ENCODE results near the gene MET.

MET gene

DNA sequence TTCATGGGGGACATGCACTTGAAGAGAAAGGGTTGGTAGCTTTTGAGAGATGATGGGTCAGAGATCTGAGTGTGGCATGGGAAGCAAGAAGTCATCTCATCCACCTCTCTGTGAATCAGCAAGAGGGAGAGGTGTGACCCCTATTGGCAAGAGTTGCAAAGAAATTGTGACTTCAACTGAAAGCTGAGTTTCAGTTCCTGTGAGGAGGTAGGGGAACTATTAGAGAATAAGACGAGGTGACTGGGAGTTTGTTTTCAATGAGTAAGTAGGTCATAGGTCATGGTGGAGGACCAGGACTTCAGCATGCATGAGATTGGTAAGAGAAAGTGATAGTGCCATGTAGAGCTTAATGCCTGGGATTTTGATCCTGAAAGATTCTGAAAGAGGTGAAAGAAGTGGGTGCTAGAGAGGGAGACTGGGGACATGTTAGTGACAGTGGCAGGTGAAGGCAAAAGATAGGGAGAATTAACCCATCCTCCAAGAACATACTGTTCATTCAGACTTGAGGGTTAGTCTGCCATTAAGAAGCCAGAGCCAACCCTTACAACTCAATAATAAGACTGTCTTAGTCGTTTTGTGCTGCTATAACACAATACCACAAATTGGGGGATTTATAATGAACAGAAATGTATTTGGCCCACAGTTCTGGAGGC is 114.9 kb downstream of the MET start:
- no peak for DNase-seq

DNA sequence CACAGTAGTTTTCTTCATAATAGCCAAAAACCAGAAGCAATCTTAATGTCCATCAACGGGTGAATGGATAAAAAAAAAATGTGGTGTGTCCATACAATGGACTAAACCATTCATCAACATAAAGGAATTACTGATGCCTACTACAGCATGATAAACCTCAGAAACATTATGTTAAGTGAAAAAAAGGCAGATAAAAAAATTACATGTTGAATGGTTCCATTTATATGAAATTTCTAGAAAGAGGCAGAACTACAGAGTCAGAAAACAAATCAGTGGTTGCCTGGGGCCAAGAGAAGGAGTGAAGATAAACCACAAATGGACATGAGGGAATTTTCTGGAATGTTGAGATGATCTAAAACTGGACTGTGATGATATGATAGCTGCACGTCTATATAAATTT is 115.9 kb downstream of the MET start:
- no peak for DNase-seq

DNA sequence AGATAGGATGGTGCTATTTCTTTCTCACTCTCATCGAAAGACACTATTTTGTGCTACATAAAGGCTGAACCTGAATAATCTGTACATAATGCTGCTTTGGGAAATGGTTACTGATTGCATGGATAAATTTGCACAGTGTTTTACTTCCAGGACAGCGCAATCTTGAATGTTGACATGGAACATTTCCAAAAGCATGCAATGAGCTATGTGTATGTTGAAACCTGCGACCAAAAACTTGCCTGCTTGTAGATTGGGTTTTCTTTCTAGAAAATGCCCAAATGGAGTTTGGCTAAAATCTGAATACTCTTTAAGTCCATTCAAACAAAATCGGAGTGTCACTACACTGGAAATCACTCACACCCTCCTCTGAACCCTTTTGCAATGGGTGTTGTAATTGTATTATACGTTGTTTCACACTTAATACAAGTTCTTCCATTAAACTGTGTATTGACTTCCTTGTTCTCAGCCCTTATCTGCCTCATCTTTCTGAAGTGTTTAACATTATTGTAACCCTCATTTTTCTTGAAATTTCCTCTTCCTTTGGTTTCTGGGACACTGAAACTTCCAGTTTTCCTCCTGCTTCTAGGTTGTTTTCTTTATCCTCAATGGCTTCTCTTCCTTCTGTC is 116.7 kb downstream of the MET start:
- no peak for DNase-seq

DNA sequence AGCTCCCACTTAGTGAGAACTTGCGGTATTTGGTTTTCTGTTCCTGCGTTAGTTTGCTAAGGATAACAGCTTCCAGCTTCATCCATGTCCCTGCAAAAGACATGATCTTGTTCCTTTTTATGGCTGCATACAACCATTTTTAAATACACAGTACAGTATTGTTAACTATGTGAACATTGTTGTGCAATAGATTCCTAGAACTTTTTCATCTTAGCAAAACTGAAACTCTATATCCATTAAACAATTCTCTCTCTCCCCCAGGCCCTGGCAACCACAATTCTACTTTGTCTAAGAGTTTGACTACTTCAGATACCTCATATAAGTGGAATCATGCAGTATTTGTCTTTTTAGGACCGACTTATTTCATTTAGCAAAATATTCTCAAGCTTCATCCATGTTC is 118.0 kb downstream of the MET start:
- DNase-seq = no peak

DNA sequence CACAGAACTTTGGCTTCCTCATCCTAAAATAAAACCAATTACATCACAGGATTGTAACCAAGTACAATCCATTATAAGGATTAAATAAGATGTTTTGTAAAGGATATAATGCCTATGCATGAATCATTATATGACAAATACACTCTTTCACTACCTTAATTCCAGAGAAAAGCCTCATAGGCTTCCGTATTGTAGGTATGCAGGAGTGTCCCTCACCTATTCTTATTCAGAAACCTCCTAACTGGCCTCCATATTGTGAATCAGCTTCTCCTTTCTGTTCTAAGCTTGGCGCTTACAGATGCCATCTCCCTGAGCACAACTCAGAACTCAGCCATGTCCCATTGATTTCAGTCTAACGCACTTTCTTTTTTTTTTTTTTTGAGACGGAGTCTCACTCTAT is 120.8 kb downstream of the MET start:
- no peak for DNase-seq

DNA sequence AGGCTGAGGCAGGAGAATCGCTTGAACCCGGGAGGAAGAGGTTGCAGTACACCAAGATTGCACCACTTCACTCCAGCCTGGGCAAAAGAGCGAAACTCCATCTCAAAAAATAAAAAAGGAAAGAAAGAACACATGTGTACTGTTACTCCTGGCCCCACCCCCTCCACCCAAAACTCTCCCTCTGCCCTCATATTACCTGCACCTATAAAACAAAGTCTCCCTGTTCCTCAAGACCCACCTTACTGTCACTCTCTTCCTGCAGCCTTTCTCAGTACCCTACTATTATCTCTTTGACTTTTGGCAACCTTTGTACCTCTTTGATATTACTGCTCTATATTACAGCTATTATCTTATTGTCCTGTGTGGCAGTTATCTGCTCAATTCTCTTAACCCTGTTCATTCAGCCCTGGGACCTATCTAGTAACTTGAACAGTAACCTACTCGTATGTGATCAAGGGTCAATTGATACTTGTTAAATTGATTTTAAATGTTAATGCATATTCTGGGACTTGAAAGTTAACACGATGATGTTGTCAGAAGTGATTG is 121.9 kb downstream of the MET start:
- no peak for DNase-seq

DNA sequence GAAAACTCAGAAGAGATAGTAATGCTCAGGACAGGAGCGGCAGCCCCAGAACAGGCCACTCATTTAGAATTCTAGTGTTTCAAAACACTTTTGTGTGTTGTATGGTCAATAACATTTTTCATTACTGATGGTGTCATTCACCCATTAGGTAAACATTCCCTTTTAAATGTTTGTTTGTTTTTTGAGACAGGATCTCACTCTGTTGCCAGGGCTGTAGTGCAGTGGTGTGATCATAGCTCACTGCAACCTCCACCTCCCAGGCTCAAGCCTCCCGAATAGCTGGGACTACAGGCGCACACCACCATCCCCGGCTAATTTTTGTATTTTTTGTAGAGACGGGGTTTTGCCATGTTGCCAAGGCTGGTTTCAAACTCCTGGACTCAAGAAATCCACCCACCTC is 124.5 kb downstream of the MET start:
- DNase-seq = no peak

DNA sequence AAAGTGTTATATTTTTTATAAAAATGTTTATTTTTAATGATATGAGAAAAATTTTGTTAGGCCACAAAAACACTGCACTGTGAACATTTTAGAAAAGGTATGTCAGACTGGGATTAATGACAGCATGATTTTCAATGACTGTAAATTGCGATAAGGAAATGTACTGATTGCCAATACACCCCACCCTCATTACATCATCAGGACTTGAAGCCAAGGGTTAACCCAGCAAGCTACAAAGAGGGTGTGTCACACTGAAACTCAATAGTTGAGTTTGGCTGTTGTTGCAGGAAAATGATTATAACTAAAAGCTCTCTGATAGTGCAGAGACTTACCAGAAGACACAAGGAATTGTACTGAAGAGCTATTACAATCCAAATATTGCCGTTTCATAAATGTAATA is 125.6 kb downstream of the MET start:
- no peak for DNase-seq

DNA sequence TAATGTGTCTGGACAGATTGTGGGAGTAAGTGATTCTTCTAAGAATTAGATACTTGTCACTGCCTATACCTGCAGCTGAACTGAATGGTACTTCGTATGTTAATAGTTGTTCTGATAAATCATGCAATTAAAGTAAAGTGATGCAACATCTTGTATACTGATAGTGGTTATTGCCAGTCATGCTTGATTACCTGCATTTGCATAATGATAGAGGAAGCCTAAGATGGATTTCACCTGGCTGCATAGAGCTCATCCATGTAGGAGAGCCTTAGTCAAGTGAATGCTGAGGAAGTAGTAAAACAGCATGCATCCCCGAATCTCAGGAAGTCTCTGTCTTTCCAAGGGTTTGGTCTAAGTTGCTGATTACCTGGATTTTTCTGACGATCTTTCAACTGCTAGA is 126.2 kb downstream of the MET start:
- no peak for DNase-seq

DNA sequence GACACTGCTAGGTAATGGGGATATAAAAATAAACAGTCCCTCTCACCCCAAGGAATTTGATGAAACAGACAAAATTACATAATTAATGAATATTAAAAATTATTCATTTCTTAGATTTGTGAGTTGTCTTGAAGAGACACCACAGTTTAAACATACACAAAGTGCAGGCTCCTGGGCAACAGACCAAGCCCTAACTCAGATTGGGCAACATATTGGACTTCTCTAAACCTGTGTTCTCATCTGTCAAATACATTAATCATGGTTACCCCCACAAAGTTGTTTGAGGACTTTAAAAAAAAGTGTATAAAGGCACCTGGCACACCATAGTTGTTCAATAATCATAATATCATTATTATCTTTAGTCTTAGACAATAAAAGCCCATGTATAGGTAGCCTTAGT is 127.9 kb downstream of the MET start:
- DNase-seq = no peak

DNA sequence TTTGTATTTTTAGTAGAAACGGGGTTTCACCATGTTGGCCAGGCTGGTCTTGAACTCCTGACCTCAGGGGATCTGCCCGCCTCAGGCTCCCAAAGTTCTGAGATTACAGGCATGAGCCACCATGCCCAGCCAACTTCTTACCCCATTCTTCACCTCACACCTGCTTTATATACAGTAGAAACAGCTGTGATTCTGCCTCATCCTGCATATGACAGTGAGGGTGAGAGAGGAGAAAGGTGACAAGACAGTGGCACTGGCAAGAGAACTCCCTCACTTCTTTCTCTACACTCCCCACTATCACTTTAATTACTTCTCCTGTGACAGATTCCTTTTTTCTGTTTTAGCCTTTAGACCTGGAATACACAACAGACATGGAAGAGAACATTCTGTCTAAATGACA is 128.6 kb downstream of the MET start:
- no peak for DNase-seq

DNA sequence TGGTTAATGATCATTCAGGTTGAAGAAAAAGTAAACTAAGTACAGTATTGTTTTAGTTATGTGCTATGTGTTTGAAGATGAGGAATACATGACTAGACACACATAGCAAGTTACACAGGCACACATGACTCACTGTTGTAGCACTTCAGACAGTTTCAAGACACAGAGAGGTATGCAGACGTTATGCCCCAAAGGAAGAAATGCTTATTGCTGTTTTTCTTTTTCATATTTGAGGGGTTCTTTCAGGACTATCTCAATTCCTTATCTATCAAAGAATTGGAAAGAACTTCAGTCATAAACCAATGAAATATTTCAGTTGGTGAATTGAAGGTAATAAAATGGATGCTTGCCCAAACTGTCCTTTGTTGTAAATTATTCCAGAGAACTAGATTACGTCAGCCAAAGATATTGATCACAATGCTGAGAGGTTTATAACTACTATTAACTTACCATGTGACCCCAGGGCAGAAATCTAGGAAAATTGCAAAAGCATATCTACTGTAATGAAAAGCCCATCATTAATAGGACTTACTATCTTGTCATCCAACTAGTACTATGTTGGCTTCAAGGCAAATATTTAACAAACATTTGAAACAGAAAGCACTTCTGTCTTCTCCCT is 129.2 kb downstream of the MET start:
- no peak for DNase-seq

DNA sequence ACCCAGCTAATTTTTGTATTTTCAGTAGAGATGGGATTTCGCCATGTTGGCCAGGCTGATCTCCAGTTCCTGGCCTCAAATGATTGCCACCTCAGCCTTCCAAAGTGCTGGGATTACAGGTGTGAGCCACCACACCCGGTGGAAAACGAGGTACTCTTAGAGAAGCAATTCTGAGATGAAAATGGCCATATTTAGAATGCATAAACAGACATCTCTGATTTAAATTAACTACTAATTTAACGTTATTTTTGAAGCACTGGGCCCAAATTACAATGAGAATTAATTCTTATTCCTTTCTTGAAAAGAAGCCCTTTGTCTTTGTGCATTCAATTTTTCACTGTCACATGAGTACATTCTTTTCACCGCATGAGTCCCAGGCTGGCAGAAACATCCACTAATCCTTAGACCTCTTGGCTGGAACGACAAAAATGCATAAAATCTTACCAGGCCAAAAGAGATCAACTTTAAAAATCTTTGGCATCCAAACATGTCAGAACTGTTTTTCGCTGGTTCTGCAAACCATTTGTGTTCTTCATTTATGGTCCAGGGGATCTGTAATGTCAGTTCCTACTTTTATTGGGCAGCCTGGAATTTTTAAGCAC is 130.2 kb downstream of the MET start:
- no peak for DNase-seq

DNA sequence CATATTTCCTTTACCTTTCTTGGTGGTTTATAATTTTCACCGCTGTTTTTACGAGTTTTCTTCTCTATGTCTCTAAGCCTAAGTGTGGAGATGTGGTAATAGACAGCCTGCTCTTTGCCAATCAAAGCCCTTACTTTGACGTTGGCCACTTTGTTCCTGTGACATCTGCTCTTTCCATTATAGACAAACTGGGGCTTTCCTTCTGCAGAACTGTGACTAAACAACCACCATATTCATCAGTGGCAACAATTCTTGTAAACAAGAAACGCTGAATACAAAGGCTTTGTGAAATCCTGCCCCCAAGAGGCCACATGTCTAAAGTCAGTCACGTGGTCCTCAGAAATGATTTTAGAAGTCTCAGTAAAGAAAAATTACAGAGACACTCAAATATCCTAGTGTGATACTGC is 130.8 kb downstream of the MET start:
- no peak for DNase-seq

DNA sequence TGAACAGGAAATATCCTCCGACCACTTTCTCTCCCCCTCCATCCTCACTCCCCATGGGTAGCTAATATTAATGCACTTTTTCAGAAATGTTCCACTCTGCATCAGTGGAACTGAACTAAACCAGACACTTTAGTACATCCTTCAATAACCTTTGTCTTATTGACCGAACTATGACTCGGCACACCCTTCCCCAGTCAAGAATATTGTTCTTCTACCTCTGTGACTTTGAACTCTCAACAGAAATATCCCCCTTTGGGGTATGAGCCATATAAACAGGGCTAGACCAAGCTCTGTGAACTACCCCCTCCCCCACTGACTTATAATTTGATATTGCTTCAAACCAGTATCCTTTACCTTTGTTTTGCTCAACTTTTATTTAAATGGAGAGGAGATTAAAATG is 132.5 kb downstream of the MET start:
- DNase-seq = no peak

DNA sequence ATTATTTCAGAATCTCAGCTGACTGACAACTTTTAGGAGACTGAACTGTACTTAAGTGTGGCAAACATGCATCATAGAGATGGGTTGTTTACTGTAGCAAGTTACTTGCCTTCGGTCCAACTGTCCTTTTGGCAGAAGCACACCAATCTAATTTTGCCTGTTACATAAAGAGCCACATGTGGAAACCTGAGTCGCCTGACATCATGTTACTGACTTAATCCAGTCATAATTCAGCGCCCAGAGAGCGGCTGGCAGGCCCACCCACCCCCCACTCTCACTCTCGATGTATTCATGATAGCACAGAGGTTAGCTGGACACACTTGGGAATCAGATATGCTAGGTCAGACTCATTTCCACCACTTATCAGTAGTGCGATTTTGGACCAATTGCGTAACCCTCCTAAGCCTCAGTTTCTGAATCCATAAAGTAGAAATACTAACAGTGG is 133.1 kb downstream of the MET start:
- DNase-seq = no peak

DNA sequence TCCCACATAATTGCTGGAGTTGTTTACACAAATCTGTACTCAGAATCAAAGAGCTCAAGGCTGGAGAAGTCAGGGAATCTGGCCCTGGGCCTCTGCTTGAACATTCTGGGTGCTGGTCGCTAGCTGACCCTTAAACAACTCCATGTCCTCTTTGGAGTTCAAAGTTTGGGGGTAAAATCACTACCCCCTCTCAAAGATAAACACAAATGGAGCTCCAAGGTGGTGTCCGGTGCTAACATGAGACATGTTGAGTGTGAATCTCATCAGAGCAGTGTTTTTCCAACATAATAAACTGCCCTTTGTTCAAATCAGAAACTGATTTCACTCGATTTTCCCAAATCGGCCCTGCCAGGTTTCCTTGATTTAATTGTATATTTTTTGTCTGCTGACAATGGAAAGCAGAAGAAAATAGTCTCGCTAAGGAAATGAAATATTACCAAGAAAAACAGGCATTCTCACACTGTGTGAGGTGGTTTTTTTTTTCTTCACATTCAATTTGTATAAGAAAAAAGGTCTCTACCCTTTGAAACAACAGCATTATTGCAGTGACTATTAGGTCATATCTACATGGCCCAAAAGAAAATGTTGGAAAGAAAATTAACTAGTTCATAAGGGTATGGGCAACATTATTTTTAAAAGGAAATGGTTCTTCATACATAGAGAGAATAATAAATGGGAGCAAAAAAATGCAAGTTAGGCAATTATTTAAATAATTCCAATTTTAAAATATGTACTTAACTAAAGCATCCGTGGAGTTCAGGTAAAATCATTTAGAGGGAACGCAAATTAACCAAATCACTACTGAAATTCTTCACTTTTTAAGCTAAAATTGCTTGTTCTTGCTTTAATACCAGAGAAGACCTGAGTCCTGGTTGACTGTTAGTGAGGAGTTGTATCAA is 134.3 kb downstream of the MET start:
- no peak for DNase-seq

DNA sequence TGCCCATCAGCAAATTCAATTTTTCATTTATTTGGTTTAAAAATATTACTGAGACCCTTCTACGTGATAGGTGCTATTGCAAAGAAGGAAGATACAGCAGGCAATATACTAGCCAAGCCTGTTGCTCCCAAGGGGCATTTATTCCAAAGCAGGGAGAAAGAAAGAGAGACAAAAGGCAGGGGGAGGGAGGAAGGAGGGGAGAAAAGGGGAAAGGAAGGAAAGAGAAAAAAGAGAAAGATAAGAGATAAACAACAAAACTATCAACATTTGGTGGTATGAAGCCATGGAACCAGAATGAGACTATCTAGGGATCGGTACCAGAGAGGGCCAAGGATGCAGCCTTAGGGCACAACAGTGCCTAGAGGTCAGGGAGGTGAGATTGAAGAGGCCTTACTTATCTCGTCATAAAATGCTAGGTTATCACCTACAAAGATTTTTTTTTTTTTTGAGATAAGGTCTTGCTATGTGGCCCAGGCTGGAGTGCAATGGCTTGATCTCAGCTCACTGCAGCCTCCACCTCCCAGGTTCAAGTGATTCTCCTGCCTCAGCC is 135.1 kb downstream of the MET start:
- DNase-seq = no peak

DNA sequence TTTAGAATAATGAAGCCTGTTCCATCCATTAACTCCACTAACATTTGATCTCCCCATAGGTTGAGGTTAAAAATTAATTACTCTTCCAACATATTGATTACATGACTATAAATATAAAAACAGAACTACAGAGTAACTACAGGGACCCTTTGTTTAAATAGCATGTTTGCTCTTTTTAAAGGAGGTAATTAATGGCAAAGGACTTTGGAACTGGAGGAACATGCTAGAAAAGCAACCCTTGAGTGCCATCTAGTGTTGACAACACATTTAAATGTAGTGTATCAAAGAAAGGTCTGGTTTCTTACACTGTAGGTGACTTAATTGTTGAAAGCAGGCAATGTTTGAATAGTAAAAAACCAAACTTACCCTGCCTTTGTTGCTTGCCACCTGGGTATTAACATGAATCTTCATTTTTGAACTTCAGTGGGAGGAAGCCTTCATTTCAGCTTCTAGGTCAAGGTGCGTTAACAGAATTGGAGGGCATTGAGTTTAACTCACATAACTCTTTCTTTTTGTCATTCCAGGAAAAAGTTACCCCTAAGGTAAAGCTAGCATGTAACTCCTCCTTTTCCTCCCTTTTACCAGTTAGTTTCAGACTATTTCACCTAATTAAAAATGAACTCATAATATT is 137.8 kb downstream of the MET start:
- no peak for DNase-seq

DNA sequence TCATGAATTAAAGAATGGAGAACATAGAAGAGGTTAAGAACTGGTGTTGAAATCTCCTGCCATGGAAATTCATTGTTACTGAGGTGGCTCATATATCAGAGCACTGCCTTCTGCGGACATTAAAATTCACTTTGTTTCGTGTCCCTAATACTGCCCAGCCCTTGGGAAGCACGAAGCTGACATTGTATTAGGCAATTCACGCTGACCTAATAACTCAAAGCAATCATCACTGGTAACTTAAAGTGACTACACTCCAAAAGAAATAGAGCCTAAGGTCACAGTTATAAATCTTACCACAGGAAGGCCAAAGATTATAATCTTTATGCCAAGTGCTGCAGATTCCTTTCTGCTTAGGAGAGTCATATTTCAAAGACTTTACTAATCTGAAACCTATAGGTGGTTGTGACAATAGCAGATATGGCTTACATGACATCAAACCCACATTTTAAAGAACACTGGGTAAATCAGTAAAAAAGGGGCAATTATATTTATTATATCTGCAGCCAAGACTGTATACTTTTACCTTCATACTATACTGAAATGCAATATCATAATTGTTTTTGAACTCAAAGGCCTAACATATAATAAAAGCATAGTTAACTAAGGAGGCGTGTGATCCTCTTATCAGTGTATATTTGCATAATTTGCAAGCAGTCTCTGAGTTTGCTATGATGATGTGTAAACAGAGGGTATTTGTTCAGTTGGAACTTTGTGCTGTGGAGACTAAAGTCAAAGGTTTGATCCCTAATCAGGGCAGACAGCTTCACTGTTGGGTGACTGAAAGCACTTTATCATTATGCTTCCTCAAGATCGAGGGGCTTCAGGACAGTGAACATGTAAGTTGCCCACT is 138.5 kb downstream of the MET start:
- no peak for DNase-seq

DNA sequence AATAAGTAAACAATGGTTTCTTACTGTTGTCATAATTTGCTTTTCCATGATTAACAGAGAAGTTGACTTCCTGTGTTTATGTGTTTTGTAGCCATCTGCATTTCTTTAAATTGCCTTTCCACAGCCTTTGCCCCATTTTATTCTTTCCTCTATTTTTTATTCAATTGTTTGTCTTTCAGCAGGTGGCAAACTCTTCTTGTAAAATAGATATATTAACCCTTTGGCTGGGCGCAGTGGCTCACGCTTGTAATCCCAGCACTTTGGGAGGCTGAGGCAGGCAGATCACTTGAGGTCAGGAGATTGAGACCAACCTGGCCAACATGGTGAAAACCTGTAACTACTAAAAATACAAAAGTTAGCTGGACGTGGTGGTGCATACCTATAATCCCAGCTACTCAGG is 139.8 kb downstream of the MET start:
- DNase-seq = no peak

Data from activated naive CD4-positive, alpha-beta T cell treated with anti-CD3 and anti-CD28 coated beads, Interleukin-2, amount 50 U/mL, for 16 hours (primary cell).